Amniotic epithelial cell (primary cell): Measurements from ENCODE around the gene ZDHHC21.
"Not testable (repeated sequence)": the region's sequence is repeated elsewhere in the genome, so short reads cannot be mapped to it uniquely, and the experiment has no call there.

ENCODE experiments used
- DNase-seq: peaks from one replicate; pipeline ENCODE4 v3.0.0-alpha.2; 2010; ENCODE audit warnings: low read depth

The ZDHHC21 gene

DNA sequence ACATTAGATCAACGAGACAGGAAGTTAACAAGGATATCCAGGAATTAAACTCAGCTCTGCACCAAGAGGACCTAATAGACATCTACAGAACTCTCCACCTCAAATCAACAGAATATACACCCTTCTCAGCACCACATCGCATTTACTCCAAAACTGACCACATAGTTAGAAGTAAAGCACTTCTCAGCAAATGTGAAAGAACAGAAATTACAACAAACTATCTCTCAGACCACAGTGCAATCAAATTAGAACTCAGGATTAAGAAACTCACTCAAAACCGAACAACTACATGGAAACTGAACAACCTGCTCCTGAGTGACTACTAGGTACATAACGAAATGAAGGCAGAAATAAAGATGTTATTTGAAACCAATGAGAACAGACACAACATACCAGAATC lies 10.6 kb downstream of the ZDHHC21 start:
- not testable (repeated sequence) for DNase-seq

DNA sequence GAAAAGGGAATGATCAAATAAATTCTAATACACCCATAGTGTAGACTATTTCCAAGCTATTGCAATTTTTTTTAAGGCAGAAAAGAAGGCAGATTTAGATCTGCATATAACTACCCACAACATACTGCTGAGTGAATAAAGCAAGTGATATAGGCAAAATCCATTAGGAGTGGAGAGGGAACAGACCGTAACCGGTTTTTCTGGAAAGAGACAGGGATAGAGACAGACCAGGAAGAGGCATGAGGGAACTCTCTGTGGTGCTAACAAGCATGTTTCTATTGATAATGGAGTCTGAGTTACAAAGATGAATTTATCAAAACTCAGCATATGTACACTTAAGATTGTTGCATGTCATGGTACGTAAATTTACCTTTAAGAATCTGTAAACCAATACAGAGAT lies 14.5 kb downstream of the ZDHHC21 start:
- no peak for DNase-seq

DNA sequence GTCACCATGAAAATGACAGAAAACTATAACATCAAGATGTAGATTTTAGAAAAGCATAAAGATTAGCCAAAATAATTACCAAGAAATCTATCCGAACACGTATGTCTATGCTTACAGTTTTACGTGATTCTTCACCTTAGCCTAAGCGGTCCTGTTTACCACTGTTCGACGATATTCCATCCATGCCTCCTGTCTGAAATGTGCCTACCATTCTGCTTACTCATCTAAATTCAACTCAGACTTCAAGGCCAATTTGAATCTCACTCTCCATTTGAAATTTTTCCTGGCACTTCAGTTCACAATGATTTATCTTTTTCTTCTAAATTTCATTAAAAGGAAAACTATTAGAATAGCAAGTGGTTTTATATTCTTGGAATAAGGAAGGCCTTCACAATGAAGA lies 15.4 kb downstream of the ZDHHC21 start:
- DNase-seq = peak; percentile 14

DNA sequence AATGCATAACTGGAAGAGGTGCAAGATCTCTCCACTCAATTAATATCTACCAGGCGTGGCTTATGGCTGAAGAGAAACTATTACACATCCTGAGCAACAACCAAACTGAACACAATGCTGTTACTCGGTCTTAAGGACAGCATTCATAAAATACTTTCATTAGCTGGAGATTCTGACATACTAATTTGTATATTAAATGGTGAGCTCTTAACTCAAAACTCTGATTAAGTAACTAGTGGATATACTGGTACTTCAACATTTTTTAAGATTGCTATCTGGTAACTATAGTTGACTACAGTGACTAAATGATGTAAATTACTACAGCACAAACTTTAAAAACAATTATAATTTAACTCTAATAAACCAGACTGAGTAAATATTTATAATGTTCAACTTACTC lies 15.8 kb downstream of the ZDHHC21 start:
- DNase-seq = no peak

DNA sequence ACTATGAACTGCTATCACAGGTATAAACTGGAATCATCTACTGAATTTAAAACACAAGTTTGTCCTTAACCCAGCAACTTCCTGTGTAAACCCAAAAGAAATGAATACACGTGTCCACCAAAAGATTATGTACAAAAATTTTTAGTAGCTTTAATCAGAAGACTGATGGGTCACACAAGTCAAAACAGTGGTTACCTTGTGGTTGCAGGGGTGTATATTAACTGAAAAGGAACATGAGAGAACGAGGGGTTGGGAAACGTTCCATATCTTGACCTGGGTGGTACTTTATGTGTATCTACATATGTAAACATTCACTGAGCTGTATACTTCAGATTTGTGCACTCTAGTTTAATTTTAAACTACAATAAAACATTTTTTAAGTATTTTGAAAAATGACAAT lies 18.6 kb downstream of the ZDHHC21 start:
- DNase-seq = peak; percentile 6

DNA sequence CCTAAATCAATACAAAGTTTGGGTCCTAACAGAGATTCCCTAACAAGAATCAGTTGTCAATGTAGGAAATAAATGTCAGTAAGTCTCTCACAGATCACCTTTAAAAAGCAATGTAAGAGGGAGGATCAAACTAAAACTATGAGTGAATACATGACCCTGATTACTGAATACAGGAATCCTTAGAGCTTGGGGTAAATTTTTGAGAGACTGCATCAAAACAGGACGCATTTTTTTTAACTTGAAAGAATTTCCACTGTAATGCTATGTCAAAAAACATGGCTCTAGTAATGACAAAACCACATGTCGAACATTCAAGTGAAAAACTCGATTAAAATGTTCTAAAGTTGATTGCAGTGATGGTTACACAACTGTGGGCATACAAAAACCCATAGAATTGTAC lies 21.9 kb downstream of the ZDHHC21 start:
- DNase-seq = no peak

DNA sequence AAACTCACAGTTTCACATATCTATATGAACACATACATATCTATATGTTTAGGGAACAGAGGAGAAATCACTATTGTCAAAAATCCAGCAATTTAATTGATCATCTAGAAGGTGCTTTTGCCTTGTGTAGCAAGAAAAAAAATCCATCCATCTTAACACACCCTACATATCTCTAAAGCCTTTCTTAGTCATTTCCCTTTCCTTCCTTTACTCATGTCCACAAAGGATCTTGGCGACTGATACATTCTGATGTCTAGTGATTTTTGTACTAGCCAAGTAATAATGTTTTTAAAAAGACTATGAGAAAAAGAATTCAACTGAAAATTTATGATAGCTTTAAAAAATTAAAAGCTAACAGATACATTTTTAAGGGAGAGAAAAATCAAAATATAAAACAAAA lies 22.5 kb downstream of the ZDHHC21 start:
- DNase-seq = peak; percentile 43

DNA sequence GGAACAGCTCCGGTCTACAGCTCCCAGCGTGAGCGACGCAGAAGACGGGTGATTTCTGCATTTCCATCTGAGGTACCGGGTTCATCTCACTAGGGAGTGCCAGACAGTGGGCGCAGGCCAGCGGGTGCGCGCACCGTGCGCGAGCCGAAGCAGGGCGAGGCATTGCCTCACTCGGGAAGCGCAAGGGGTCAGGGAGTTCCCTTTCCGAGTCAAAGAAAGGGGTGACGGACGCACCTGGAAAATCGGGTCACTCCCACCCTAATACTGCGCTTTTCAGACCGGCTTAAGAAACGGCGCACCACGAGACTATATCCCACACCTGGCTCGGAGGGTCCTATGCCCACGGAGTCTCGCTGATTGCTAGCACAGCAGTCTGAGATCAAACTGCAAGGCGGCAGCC lies 29.2 kb downstream of the ZDHHC21 start:
- DNase-seq = not testable (repeated sequence)

DNA sequence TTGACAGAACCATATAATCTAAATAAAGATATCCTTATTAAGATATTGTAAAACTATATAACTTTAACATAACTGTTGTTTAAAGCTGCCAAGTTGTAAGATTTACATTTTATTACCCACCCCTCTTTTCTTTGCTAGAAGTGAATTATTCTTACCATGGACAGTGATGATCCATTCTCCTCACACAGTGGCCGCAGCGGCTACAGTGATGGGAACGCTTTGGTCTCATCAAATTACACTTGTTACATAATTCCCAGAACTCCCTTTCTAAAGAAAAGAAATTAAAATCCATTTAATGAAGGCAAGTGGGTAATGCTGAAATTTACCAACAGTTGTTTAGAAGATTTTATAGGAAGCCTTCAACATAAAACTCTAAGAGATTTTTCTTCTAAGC lies 31.2 kb downstream of the ZDHHC21 start:
- no peak for DNase-seq

DNA sequence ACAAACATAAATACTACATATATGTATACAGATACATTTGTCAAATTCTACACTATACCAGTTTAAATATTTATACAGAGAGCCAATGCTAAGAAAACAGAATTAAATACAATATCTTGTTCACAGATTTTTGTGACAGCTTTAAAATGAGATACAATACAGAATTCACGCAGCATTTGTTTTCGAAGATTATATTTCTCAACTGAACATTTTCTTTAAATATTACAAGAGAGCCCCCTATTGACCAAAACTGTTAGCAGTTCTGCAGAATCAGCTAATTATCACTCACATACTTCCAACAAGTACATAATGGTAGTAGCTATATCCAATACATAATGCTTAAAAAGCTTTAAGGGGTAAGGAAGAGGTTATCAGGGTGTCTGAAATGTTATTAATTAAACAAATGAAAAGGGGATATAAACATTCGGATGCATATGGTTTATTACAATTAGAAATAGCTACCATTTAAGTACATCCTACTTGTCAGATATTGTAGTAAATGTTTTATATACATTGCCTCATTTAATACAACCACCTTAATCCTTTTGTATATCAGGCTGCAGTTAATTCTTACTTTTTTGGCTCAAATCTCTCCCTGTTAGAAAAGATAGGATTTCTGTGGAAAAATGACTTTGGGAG lies 31.7 kb downstream of the ZDHHC21 start:
- DNase-seq = peak; percentile 32

DNA sequence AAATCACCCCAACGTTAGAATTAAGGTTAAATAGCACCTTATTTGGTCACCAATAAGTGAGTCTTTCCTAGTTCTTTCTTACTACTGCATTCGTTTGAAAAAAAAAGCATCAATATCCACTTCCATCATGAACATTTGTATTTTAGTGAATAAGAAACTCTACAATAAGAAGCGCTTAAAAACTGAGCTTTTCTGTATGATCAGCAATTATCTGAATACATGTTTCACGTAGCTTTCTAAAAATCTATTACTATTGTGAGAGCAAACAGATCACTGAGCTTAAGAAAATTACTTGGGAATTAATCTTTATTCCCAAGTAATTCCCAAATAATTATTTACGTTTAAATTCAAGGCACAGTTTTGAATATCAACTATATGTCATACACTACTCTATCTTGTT lies 32.5 kb downstream of the ZDHHC21 start:
- no peak for DNase-seq

DNA sequence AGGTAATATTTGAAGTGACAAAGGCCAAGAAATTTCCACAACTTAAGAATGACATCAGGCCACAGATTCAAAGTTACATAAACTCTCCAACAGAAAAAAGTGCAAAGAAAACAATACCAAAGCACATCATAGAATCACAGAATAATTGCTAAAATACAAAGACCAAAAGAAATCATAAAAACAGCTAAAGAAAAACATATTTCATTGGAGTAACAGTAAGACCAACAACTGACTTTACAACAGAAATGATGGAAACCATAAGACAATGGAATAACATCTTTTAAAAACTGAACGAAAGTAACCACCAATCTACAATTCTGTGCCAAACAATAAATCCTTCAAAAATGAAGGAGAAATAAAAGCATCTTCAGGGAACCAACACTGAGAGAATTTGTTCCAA lies 38.3 kb downstream of the ZDHHC21 start:
- DNase-seq = peak; percentile 32

DNA sequence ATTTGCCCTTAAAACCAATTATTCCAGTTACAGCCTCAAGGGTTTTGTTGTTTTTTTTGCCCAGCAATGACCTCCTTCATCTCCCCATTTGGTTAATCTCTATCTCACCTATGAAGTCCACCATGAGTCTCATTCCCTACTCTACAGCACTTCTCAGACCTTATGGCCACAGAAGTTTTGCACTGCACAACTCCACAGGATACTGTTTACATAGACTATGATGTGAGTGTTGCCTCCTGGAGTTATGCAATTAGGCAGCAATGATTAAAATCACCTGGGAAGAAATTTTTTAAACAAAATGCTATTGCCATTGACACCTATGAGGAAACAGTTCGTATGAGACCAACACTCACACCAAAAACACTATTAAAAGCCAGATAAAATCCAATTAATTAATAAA lies 39.7 kb downstream of the ZDHHC21 start:
- no peak for DNase-seq

DNA sequence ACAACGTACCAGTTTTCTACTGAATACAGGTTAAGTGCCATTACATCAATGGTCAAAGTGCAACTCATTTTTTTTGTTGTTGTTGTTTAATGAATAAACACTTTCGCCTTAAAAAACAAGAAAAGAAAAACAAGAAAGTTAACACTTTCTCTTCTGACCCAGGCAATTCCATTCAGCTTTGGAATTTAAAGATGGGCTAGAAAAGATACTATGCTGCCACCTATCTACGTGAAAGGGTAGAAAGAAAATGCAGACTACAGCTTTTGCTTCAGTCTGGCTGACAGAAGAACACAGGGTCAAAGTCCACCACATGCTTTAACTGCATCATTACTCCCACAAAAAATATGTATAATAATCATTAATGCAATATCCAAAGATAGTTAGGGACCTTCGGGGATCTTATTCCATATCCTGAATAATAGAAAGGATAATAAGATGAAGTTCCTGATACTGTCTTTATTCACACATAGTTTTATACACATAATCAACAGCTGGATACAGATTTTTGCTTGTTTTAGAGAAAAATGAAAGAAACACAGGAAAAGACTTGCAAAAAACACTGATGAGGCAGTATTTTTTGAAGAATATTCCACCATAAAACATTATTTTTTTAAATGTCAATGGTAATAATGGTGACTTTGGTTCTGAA lies 40.4 kb downstream of the ZDHHC21 start:
- peak; percentile 42 for DNase-seq

DNA sequence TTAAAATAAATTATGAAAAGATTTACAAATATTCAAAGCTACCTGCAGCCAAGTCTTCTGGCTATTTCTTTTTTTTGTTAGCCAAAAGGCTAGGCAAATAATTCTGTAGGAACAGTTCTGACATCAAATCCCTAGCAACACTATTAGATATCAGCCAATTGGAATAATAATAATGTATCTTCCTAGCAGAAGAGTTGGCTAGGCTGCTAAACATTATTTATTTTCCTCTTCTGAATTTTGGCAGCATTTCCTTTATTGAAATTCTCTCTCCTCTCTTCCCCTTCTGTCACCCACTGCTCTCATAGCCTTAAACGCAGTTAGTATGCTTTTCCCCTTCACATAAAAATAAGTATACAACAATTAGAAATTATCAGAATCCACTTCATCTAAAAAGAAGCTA lies 42.6 kb downstream of the ZDHHC21 start:
- no peak for DNase-seq

DNA sequence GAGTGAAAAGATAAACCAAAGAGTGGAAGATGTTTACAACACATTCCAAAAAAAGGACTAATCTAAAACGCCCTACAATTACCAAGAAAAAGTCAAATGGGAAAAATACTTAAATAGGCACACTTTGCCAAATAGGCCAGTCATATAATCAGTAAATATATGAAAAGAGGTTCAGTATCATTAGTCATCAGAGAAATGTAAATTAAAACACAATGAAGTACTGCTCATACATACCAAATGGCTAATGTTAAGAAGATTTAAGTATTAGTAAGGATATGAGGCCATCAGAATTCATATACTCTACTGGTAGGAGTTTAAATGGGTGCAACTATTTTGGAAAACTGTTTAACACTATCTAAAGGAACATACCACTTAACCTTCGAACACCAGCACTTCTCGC lies 47.6 kb downstream of the ZDHHC21 start:
- DNase-seq = no peak

DNA sequence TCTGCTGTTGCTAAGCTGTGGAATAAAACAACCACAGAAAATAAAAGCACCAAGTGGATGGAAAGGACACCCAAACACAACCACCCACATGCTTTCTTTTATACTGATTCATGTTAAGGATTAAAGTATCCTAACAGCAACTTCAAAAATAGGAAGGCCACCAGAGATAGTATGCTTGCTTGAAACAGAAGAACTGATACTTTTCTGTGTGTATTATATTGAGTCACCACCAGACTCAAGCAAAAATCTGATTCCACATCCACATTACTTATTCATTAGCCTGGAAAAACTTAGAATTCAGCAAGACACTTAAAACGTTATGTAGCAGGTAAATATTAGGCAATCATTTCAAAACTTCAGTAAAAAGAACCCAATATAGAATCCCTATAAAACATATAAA lies 52.3 kb downstream of the ZDHHC21 start:
- DNase-seq = no peak

DNA sequence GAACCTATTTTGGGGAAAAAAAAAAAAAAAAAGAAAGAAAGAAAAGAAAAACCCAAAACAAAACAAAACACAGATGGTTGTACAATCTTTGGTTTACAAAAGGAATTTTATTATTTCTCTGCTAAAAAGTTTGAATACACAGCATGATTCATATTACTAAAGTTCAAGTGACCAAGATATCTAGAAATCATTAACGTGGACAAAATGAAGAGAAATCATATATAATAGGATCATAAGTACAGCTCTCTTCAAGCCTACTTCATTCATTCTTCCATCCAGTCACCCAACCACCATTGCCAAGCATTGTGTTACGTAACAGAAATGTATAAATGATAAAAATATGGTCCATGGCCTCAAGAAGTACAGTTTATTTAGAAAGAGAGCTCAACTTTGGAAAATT lies 52.9 kb downstream of the ZDHHC21 start:
- no peak for DNase-seq

DNA sequence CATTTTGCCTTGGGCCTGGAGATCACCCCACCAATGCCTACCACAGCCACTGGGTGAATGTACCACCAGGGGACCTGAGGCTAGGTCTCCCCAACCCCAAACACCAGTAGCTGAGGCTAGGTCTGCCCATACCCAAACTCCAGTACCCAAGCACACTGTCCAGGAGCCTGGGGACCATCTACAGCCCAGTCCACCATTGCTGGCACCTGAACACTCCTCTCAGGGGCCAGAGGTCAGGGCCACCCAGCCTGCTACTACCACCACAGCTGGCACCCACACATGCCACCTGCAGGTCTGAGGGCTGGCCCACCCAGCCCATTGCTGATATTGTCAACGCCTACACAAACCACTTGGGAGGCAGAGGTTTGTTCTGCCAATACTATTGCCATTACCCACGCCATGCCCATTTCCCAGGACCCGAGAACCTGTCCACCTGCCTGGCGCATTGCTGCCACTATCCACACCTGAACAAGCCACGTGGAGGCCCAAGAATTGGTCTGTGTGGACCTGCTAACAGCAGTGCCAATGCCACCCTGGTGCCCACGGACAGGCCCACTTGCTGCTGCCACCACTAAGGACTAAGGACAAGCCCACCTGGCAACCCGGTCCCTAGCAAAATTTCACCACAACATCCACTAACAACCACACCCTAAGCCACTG lies 59.2 kb downstream of the ZDHHC21 start:
- DNase-seq = no peak

DNA sequence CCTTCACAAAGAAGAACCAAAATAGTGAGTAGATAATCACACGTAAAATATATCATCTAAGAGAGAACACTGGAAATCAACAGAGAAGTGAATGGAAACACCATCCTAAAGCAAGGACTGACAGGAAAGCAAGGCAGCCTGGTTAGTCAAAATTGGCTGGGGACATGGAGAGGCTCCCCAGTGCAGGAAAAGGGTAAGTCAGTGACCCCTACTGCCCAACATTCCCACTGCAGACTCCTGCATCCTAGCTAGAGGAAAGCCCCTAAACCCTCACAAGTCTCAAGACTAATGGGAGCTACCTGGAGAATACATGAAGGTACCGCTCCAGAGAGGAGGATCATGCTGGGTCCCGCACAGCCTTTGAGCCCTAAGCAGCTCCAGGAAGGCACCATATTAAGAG lies 60.1 kb downstream of the ZDHHC21 start:
- DNase-seq = no peak

DNA sequence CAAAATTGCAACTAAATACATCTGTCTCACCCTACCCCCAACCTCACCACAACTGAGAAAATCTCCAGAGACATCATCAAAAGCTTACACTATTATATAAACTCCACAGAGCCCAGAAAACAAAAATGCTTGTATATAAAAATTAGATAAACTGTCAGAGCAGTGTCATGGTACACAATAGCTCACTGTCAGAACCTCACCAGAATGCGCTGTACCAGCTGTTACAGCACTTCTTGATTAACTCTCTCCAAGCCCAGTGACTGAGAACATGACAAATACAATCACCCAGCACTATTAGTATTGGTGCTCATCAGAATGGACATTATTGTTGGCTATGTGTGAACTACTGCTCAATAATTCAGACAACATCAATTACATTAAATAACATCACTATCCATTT lies 65.7 kb downstream of the ZDHHC21 start:
- DNase-seq = no peak

DNA sequence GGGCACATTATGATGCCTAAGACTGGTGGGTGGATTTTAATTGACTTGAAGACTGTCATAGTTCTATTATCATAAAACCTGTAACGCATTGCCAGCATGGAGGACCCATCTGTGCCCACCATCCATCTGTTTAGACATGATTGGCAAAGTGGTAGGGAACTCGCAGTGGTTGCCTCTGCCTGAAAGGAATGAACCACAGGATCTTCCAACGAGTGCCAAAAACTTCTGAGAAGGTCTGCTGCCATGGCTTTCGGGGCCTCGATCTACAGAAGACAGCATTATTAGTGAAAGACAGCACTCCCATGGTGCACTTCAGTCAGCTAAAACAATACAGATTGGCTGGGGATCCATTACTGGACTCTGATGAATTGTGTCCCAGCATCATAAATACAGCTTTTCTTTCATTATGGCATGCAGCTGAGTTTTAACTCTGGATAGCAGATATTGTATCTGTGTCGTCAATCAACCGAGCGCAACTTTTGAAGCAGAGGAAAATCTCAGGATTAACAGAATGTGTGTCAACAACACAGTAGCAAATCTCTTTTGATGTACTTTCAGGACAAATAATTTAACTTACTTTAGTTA lies 74.3 kb downstream of the ZDHHC21 start:
- DNase-seq = no peak
